ENCODE measurements around the gene AJUBA. TPM values are rescaled to one million over a fixed set of nuclear protein-coding genes. Genes with fewer than 3 reads are reported as not detected.
"Not testable (repeated sequence)": the region's sequence is repeated elsewhere in the genome, so short reads cannot be mapped to it uniquely, and the experiment has no call there.

The AJUBA gene
- polyA plus RNA-seq, 1 donor: 97.2 TPM

DNA sequence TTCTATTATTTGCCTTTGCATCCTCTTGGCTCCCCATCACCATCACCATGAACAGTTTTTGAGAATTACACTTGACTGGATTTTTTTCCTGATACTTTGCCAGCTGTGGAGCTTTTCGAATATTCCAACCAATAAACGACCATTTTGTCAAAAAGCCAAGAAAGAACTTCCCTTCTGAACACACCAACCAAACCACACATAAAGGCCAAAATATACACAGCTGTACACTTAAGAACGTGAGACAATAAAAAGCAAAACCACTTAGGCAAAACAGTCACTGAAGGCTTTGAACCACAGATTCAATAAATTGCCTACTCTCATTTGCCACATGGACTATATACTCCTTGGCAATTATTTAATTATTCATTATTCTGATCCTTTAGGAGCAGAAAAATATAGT is 26.5 kb upstream of the AJUBA start:
- DNase-seq: no peak

DNA sequence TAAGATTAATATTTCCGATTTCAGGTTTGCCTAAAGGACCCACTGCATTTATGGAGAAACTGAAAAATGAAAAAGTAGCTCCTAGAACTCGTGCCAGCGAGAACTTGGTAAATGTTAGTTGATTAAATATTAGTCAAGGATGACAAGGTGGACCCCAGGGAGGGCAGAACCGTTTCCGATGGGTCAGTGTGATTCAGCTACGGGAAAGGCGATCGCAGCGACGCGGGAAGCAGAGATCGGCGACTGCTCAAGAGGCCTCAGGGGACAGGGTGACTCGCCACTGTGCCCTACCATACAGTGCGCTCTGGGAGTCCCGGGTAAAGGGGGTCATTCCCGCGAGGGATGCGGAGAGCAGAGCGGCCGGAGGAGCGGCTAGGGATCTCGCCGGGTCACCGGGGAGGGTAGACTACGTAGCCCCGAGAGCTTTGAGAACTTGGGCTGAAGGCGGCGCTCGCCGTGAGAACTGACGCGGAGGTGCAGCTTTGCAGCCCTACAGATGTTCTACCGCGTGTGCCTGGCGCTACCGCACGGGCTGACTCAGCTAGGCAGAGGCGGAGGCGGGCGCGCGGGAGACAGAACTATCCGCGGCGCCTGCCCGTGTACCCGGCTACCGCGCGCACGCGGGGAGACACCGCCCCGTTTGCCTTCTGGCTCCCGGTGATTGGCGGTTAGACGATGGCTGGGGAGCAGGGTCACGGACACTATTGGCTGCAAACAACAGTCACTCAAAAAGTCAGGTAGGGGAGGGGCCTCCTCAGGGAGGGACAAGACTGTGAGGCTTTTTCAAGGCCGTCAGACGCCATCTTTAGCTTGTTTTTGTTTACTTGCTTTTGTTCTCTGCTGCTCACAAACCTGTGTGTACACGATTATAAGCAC is 24.4 kb upstream of the AJUBA start:
- peak; percentile 98 for DNase-seq

DNA sequence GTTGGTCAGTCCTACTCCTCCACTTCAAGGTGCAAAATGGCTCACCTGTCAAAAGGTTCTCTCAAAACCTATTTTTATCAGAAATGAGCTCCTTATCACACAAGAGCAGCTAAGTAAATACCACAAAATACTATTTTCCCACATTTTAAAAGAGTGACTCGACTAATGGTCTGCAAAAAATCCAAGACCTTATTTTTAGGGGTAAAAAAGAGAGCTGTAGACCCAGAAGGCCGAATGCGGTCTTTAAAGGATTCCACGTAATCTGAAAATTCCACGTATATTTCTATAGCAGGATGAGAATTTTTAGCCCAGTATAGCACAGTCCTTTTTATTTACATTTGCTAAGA is 23.8 kb upstream of the AJUBA start:
- no peak for DNase-seq

DNA sequence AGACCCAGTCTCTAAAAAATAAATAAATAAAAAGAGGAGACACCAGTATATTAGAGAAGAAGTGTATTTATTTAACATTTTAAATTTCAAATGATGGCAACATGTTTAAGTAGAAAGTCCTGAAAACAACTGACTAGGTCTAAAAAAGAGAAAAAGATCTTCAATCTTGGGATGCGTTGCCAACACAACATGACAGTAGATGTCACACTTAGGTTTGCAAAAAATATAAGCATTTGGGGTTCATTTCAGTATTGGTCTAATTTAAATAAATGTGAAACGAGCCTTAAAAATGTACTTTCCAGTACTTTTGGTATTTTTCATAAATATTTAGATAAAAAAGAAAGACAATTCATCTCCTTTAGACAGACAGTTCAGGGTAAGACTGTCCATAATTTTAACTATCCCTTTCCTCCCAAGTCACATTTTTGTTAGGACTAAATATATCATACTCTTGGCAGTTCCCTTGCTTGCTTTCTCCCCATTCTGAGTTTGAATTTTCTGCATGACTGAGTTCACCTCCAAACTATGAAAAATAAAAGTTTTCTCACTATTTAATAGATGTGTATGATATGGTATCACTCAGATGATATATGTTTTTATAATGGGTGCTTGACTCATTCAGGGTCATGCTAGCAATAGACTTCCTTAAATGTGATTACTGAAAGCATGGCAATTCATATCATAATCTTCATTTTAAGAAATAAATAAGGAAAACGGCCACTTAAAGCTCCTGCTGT is 23.3 kb upstream of the AJUBA start:
- DNase-seq: no peak

DNA sequence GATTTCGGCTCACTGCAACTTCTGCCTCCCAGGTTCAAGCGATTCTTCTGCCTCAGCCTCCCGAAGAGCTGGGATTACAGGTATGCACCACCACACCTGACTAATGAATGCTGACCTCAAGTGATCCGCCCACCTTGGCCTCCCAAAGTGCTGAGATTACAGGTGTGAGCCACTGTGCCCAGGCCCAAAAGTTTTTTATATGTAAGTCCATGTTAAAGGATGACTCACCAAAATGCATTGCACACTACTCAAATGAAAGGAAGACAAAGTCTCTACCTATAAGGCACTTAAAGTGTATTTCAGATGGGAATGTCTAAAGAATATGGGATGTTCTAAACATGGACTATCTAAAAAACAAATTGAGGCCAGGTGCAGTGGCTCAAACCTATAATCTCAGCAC is 21.9 kb upstream of the AJUBA start:
- not testable (repeated sequence) for DNase-seq

DNA sequence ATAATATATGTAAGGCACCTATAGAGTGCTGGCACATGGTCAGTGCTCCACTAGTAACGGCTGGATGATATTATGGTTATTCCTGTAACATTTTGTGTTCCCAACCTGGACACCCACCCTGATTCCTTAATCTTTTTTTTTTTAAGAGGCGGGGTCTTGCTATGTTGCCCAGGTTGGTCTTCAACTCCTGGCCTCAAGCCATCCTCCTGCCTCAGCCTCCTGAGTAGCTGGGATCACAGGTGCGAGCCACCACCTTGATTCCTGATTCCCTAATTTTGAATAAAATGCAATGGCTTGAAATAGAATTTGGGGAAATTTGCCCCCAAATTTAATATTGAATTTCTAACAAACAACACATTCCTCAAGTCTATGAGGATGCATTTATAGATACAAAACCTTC is 20.2 kb upstream of the AJUBA start:
- no peak for DNase-seq

DNA sequence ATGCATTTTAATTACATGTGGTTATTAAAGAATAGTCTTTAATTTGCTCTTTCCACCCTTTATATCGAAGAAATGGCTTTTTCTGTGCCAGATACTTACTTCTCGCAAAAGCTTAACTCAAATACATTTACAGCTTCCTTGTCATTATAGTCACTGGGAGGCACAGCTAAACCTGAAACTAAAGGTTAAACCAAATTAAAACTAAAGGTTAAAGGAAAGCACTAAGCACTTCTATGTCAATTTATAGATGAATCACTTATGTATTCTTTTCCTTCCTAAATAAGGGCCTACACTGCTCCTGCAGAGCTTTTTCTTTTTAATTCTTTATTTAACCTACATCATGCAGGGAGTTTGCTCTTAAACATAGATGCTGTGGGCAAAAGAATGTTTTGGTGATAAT is 18.5 kb upstream of the AJUBA start:
- no peak for DNase-seq

DNA sequence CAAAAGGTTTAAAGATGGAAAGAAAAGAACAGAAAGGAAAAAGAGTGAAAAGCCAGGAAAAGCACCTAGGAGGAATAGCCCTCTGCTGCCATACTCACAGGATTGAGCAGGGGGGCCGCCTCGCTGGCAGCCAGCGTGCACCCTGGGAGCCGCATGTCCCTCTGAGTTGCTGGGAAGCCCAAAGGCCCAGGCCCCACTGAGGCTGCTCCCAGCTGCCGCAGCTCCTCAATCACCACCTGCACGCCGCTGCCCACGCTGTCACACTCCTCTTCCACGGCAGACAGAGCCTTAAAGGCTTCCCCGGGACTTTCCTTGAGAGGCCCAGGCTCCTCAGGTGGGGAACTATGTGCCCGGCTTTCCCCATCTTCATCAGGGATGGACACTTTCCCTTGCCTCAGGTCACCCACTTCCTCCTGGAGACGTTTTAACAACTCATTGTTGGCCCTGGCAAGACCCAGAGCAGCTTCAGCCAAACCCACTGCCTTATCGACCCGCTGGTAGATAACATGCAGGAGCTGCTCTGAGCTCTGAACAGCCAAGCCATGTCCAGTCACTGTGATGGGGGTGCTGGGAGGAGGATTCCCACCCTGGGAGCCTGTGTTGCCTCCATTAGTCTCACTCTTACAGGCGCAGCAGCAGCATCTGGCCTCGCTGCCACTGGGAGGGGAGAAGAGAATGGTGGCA is 16.1 kb upstream of the AJUBA start:
- DNase-seq: no peak

DNA sequence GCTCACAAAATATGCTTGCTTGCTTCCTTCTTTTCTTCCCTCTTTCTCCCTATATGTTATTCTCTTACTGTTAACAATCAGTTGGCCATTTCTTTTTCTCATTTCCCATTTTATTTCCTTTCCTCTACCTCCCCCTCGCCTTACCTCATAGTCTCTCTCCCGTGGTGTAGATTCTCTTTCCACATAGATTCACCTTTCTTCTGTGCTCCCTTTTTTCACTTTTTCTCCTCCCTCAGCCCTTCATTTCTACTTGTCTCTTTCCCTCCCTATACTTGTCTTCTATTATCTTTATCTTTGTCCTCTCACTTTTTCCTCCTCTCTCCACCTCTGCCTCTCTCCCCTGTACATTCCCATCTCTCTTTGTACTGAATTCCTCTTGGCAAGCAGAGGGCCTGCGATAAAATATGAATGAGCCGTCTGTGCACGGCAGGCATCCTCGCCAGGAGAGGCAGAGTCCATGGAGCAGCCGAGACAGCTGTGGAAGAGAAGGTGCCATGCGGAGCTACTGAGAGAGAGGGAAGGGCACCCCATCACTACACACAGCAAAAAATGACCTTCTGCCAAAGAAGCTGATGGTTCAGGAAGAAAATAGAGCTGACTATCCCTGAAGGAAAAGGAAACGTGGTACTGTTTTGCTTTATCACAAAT is 15.4 kb upstream of the AJUBA start:
- DNase-seq: no peak

DNA sequence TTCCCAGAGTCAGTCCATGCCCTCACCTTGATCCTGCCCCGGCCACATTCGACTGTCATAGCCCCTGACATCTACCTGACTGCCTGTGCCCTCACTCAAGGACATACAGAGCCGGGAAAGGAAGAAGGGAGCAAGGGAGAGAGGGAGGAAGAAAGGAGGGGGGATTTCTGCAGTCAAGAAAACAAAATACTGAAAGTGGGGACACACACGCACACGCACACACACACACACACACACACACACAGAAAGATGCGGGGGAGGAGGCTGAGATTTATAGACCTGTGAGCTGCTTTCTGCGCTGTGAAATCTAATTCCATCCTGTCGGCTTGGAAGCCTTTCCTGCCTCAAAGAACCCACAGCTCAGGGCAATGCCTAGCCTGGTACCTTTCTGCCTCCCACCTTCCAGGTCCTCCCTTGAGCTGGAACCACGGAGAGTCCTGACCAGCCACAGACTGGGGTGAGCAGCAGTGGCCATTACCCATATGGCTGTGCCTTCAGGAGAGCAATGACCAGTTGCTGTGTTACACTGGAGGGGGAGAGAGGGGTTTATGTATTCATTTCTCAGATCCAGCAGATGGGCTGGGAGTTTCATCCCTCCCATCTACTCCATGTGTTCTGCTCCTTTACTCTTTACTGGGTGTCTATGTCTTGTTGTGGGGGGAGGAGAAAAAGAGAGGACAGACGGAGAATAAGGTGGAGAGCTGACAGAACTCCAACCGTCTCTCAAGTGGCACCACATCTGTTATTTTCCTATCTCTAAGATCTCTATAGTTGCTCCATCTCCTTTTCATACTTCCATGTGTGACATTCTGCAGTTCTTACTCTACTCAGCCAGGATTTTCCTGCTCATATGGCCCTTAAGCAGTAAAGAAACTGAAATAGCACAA is 14.7 kb upstream of the AJUBA start:
- DNase-seq: peak; percentile 92

DNA sequence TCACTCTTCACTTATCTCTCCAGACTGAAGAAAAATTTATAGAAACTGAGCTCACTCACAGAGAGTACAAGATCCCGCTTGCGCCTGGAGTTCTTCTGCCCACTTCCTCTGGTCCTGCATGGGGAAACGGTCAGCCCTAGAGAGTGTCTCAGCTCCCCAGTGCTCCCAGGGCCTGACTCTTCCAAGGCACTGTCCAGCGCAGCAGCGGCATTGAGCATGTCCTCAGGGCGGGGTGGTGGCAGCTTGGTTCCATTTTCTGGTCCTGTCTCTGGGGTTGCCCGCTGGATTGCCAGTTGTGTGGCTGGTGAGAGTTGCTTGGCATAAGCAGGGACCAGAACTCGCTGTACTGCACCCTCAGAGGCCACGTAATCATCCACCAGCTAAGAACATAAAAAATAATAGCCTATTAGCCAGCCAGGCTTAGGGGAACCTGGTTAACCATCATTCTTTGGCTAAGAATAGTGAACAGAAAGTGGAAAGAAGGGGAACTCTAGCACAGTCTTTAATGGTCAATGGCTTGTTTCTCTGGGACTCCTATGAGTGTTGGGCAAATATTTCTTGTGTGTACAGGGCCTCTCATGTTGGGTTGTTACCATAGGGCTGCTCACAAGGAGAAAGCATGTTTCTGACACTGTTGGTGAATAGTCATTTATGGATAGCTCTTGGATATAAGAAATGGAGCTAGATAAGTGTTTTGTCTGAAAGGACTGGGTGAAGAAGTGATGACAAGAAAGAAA is 13.7 kb upstream of the AJUBA start:
- no peak for DNase-seq

DNA sequence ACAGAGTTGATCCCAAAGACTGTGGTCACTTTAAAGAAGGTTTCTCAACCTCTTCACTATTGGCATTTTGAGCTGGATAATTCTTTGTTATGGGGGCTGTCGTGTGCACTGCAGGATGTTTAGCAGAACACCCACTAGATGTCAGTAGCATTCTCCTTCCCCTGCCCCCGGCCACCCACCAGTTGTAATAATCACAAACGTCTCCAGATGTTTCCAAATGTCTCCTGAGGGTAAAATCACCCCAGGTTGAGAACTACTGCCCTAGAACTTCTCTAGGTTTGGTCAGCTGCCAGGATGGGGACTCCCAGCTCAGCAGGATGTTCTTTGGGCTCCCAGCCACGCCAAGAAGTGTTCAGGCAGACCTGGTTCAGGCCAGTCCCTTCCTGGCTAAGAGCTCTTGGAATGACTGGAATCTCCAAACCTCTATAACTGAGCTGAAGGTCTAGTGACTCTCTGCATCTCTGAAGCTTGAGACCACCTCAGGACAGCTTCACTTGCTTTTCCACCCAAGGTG is 12.5 kb upstream of the AJUBA start:
- no peak for DNase-seq

DNA sequence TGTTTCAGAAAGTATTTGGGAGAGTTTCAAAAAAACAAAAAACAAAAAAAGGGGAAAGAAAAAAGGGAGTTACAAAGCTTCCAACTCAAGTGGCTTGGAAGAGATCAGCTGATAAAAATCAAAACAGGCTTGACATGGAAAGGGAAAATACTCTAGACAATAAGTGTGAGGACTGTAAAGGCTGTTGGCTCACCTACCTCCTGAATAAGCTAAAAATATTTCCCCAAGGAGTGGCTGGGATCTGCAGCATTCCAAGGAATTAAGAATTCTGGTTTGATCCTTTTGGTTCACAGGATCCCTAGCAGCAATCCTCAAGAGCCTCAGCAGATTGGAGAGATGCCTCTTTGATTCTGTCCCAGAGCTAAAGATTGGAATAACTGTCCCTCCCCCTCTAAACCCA is 11.2 kb upstream of the AJUBA start:
- DNase-seq: no peak

DNA sequence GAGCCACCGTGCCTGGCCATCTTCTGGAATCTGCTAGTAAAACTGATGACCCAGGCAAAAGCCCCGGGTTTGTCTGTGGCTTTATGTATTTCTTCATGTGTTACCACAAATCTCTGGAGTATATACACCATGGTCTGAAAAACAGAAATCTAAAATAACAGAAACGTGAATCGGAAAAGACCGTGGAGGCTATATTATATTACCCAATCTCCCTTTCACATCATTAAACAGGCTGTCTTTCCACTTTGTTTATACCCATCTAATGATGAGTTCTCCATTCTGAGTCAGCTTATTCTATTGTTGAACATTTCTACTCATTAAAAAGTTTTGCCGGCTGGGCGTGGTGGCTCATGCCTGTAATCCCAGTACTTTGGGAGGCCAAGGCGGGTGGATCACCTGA is 9.5 kb upstream of the AJUBA start:
- DNase-seq: no peak

DNA sequence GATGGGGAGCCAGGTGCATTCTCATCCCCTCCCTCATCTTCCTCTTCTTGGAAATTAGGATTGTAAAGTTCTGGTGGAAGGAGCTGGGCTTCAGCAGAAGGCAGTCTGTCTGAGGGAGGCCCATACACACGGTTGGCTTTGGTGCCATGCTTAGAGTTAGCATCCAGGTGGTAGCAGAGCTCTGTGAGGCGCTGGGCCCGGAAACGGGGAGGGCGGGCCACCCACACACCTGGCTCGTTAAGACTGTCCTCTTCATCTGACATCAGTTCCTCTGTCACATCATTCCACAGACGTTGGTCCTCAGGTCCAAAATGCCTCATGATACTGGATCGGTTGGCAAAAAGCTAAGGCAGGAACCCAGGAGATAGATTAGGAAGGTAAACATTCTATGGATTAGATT is 4.9 kb upstream of the AJUBA start:
- no peak for DNase-seq

DNA sequence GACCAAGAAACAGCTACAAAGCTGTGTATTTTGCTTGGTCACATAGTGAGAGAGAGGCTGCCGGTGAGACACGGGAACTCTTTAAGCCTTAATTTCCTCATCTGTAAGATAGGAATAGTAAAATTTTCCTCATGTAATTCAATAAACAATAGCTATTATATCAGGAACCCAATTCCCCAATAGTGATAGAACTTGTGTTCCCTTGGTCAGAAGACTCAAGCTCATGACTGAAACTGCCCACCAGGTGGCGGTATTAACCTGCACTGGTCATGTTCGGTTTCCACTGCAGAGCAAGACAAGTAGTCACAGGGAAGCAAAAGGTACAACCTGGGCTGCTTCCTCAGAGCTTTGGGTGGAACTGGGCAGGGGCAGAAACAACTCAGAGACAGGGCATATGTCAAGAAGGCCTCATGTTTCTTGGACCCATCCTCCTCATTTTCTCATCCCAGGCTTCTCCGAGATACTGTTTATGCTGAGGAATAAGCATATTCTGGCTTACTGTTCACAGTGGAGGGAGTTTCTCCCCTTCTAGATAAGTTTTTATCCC is 4.2 kb upstream of the AJUBA start:
- peak; percentile 86 for DNase-seq

DNA sequence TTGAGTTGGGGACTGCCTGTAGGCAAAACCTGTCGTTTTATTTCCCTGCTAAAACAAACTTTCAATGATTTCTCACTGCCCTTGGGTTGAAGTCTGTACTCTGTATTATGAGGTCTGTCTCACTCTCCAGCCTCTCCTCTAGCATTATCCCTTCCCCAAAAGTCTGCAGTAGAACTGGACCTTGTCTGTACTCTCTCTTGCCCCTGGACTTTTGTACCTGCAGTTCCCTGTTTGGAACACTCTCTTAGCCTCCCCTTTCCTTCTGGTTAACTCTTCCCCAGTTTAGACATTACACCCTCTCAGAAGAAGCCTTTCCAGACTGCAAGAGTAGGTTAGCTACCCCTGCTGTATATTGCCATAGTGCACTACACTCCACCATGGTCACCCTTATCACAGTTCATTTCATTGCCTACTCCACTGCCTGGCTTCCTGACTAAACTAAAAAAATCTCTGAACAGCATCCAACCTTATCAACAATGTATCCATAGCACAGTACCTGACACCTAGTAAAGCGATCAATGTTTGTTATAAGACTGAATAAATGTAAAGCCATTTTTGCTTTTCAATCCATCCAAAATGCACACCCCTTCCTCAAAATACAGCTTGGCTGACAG is 3.6 kb upstream of the AJUBA start:
- DNase-seq: no peak

DNA sequence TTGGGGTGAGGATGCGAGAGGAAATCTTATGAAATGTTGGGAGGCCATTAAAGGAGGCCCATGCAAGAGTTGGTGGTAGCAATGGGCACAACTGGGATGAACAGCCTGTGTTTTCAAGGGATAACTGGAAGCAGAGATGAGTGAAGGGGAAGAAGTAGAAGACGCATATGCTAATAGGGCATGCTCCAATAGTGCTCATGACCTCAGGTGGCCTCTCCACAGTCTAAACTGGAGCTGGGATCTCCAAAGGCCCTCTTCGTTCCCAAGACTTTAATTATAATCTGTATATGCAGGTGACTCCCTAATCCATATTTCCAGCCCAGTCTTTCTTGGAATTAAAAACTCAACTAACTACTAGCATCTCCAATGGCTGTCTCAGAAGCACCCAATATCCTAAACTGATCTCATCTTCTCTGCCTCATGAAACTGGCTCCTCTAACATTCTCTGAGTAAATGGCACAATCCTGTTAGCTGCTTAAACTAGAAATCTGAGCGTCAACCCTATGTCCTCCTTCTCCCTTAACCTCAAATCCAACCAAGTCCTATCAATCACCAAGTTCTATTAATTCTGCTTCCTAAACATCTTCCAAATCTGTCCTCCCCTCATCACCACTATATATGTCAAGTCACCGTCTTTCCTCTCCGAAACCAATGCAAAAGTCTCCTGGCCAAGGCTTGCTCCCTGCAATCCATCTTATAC is 2.8 kb upstream of the AJUBA start:
- DNase-seq: no peak

DNA sequence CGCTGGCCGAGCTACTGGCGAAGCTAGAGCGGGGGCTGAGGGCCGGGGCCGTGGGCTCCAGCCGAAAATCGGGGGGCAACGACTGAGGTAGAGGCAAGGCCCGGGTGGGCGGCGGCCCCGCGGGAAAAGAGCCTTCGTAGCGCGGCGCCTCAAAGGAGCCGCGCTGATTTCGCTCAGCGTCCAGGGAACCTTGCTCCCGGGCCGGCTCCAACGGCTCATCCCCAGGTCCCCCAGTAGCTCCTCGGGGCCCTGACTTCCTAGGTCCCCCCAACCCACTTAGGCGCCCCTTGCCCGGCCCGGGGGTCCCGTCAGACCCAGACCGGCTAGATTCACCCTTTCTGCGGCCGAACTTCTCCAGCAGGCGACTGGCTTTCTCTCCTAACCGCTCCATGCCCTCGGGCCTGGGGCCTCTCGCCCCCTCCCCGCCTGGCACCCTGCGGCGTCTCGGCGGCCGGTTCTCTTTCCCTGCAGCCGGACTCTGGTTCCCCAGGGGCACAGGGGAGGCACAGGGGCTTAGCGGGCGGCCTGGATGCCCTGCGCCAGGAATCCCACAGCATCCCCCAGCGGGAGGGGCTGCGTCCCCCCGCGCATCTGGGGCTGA is 375 bp downstream of the AJUBA start:
- no peak for DNase-seq

Measured in left kidney (tissue), 2 donors.